Natural killer cell (primary cell): ENCODE measurements around the gene SLC9B1. TPM values are rescaled to one million over a fixed set of nuclear protein-coding genes. Genes with fewer than 3 reads are reported as not detected.

Experiments
- ATAC-seq, 3 donors: fragments of 150-1000 bp in 2 of 3; fragments of 200-7000 bp in 1 of 3; cut with Tn5 transposase; 1 replicate in 1 of 3; 2 replicates in 2 of 3; pipeline ENCODE4 v1.10.0; 2021; ENCODE audit warnings: mild to moderate bottlenecking in 2 of 3, moderate library complexity in 2 of 3
- DNase-seq, 2 donors: peaks; one replicate each; pipeline versions ENCODE4 v3.0.0 to v3.0.0-alpha.2; 2013 to 2021; ENCODE audit warnings: mixed read lengths in 1 of 2
- H3K27ac ChIP-seq: one replicate; pipeline ENCODE4 v1.5.1; 2013; ENCODE audit warnings: mild to moderate bottlenecking, low read length
- H3K27me3 ChIP-seq: one replicate; pipeline ENCODE4 v1.6.1; 2013; ENCODE audit warnings: low read length; ENCODE audit not compliant: control insufficient read depth, insufficient read depth
- H3K36me3 ChIP-seq: one replicate; pipeline ENCODE4 v1.6.1; 2013; ENCODE audit warnings: low read length; ENCODE audit not compliant: control insufficient read depth, insufficient read depth
- H3K4me1 ChIP-seq: one replicate; pipeline ENCODE4 v1.6.1; 2013; ENCODE audit warnings: low read length; ENCODE audit not compliant: control insufficient read depth, insufficient read depth
- H3K4me3 ChIP-seq: one replicate; pipeline ENCODE4 v1.5.1; 2013; ENCODE audit warnings: low read length
- H3K9me3 ChIP-seq: one replicate; pipeline ENCODE4 v1.6.1; 2013; ENCODE audit warnings: low read length; ENCODE audit not compliant: control insufficient read depth, insufficient read depth
- H3K27ac Mint-ChIP-seq, 2 donors: one replicate each; pipeline ENCODE4 v1.8.0; 2022; ENCODE audit warnings: mild to moderate bottlenecking in 2 of 2, mixed read lengths in 2 of 2, moderate library complexity in 1 of 2
- H3K27me3 Mint-ChIP-seq, 2 donors: one replicate each; pipeline ENCODE4 v1.8.0; 2022; ENCODE audit warnings: low read depth in 2 of 2, mixed read lengths in 2 of 2
- H3K36me3 Mint-ChIP-seq: one replicate; pipeline ENCODE4 v1.8.0; 2022; ENCODE audit warnings: mixed read lengths
- H3K4me1 Mint-ChIP-seq, 2 donors: one replicate each; pipeline ENCODE4 v1.8.0; 2022; ENCODE audit warnings: mixed read lengths in 2 of 2
- H3K4me3 Mint-ChIP-seq: one replicate; pipeline ENCODE4 v1.8.0; 2022; ENCODE audit warnings: mild to moderate bottlenecking, moderate library complexity, mixed read lengths
- H3K9me3 Mint-ChIP-seq, 2 donors: one replicate each; pipeline ENCODE4 v1.8.0; 2022; ENCODE audit warnings: mixed read lengths in 2 of 2
- WGBS: methylation state at CpG from one replicate; pipeline ENCODE4 v1.1.7; 2013; ENCODE audit warnings: missing lambda C conversion rate; ENCODE audit not compliant: insufficient coverage; 5-methylcytosine and 5-hydroxymethylcytosine counted together
- intact Hi-C: fragments of 100-400 bp; cut with micrococcal nuclease; formaldehyde crosslinking; loops from one replicate; pipeline ENCODE4 v1.14.2; 2022
- total RNA-seq, 4 donors: library from RNA; stranded (reverse); fragments of 120-200 nt in 1 of 4; gene quantifications; one replicate each; pipeline versions ENCODE4 v1.2.3 to v1.2.4, GENCODE V29; 2013 to 2022
- TF ChIP-seq, protein P1 (sequence below): fragments of 200-600 bp; IDR thresholded peaks from one replicate; pipeline ENCODE4 v1.8.0; 2022; ENCODE audit warnings: antibody characterized with exemption

The SLC9B1 gene
- total RNA-seq, 3 donors from 2014 or later (not counting 1 experiment from before 2014, with no cell fraction given) = 2.1 to 4.0 (median 2.5) TPM

DNA sequence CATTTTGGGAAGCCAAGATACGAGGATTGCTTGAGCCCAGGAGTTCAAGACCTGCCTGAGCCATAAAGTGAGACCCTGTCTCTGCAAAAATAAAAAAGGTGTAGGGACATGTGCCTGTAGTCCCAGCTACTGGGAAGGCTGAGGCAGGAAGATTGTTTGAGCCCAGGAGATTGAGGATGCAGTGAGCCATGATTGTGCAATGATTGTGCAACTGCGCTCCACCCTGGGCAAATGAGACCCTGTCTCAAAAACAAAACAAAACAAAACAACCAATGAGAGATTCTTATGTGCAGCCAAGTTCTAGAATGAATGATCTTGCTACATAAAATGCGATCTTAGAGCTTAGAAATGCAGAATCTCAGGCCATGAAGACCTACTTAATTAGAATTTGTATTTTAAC is 34.5 kb upstream of the SLC9B1 start:
- no peaks in the 10 kb centered on the region for H3K9me3 ChIP-seq
- intact Hi-C loops = no loop called here
- H3K27me3 Mint-ChIP-seq = no peaks in the 10 kb centered on the region
- no peak for DNase-seq
- no peaks in the 10 kb centered on the region for H3K4me1 Mint-ChIP-seq
- no peak overlapping the region for H3K4me3 ChIP-seq
- H3K27ac ChIP-seq = no peak overlapping the region
- no peaks in the 10 kb centered on the region for H3K9me3 Mint-ChIP-seq
- H3K4me1 ChIP-seq = no peaks in the 10 kb centered on the region
- no peak overlapping the region for H3K27ac Mint-ChIP-seq
- peaks cover 2% of the 10 kb centered on the region for H3K36me3 ChIP-seq
- H3K27me3 ChIP-seq = no peaks in the 10 kb centered on the region
- no peak for ATAC-seq
- no peak overlapping the region for H3K4me3 Mint-ChIP-seq
- TF ChIP-seq, protein P1, sequence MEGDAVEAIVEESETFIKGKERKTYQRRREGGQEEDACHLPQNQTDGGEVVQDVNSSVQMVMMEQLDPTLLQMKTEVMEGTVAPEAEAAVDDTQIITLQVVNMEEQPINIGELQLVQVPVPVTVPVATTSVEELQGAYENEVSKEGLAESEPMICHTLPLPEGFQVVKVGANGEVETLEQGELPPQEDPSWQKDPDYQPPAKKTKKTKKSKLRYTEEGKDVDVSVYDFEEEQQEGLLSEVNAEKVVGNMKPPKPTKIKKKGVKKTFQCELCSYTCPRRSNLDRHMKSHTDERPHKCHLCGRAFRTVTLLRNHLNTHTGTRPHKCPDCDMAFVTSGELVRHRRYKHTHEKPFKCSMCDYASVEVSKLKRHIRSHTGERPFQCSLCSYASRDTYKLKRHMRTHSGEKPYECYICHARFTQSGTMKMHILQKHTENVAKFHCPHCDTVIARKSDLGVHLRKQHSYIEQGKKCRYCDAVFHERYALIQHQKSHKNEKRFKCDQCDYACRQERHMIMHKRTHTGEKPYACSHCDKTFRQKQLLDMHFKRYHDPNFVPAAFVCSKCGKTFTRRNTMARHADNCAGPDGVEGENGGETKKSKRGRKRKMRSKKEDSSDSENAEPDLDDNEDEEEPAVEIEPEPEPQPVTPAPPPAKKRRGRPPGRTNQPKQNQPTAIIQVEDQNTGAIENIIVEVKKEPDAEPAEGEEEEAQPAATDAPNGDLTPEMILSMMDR = no peak
- no peaks in the 10 kb centered on the region for H3K36me3 Mint-ChIP-seq
- 100% methylated on average over 2 of the region's 3 CpGs for WGBS

DNA sequence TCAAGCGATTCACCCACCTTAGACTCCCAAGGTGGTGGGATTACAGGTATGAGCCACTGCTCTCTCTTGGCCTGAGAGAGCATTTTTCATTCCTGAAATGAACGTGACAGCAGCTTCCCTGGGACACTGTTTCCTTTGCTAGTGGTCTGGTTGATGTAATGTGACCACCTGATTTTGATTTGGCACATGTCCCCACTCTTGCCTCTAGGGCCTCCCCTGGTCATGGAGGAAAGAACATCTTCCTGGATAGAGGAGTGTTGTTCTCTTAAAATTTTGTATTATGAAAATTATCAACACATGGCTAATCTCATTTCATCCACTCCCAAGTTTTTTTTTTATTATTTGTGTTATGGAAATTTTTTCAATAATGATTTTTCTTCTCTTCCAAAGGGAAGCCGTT is 33.3 kb upstream of the SLC9B1 start:
- Histone ChIP-seq H3K27ac (no peak overlapping the region), H3K4me3 (no peak overlapping the region), H3K27me3 (no peaks in the 10 kb centered on the region), H3K4me1 (no peaks in the 10 kb centered on the region), H3K36me3 (peaks cover 2% of the 10 kb centered on the region), H3K9me3 (no peaks in the 10 kb centered on the region)
- Mint-ChIP-seq H3K27ac (no peak overlapping the region), H3K4me1 (no peaks in the 10 kb centered on the region), H3K36me3 (no peaks in the 10 kb centered on the region), H3K9me3 (no peaks in the 10 kb centered on the region), H3K4me3 (no peak overlapping the region), H3K27me3 (no peaks in the 10 kb centered on the region)
- ATAC-seq (no peak), DNase-seq (no peak)
- WGBS = 88% methylated on average over 2 of the region's 3 CpGs
- TF ChIP-seq, protein P1 = no peak
- intact Hi-C loops = no loop called here

DNA sequence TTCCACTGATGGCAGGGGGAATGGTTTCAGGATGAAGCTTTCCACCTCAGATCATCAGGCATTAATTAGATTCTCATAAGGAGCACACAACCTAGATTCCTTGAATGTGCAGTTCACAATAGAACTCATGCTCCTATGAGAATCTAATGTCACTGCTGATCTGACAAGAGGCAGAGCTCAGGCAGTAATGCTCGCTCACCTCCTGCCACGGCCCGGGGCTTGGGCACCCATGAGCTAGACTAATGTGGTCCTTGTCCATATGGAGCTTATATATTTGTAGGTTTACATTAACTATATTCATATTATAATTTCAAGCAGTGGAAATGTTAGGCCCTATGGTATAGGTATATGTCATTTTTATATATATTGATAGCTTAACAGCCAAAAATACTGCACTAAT is 32.6 kb upstream of the SLC9B1 start:
- 100% methylated on average over 3 of the region's 3 CpGs for WGBS
- Mint-ChIP-seq H3K4me1 (no peaks in the 10 kb centered on the region), H3K27me3 (no peaks in the 10 kb centered on the region), H3K4me3 (no peak overlapping the region), H3K9me3 (no peaks in the 10 kb centered on the region), H3K36me3 (no peaks in the 10 kb centered on the region), H3K27ac (no peak overlapping the region)
- intact Hi-C loops = no loop called here
- H3K4me3 ChIP-seq = no peak overlapping the region
- no peaks in the 10 kb centered on the region for H3K9me3 ChIP-seq
- DNase-seq = no peak
- no peak for ATAC-seq
- TF ChIP-seq, protein P1 = no peak
- no peaks in the 10 kb centered on the region for H3K4me1 ChIP-seq
- H3K27me3 ChIP-seq = no peaks in the 10 kb centered on the region
- H3K27ac ChIP-seq = no peak overlapping the region
- H3K36me3 ChIP-seq = peaks cover 2% of the 10 kb centered on the region

DNA sequence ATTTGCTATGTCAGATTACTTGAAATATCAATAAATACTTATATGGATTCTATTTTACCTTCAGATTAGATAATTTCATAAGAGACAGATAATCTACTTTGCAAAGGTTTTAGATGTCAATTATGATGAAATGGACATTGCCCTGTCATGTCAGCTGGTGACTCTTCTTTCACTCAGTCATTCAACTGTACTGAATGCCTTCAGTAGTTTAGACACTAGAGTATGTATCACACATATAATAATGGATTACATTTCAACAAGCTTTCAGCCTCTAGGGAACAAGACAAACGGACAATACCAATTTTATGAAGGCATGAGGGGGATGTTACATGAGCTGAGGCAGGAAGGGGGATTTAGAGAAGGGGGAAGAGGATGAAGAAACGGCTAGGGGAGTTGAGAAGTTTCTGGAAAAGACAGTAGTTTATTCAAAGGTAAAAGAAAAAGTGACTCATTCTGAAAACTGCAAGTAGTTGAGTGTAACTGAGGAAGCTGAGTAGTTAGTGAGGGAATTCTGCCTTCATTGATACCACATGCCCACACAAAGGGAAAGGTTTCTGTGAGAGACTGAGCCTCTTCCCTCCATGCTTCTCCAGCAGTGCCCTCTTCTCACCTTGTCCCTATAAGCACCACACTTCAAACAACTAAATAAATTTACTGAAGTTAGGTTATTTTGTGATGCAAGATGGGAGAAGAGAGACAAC is 31.4 kb upstream of the SLC9B1 start:
- DNase-seq (no peak), ATAC-seq (no peak)
- no peaks in the 10 kb centered on the region for H3K27me3 ChIP-seq
- H3K4me1 ChIP-seq = no peaks in the 10 kb centered on the region
- no peaks in the 10 kb centered on the region for H3K27me3 Mint-ChIP-seq
- H3K27ac ChIP-seq = no peak overlapping the region
- 79% methylated on average over 2 of the region's 2 CpGs for WGBS
- no peaks in the 10 kb centered on the region for H3K9me3 ChIP-seq
- no peak overlapping the region for H3K27ac Mint-ChIP-seq
- TF ChIP-seq, protein P1 = no peak
- H3K4me1 Mint-ChIP-seq = no peaks in the 10 kb centered on the region
- no peak overlapping the region for H3K4me3 ChIP-seq
- H3K4me3 Mint-ChIP-seq = no peak overlapping the region
- H3K36me3 Mint-ChIP-seq = no peaks in the 10 kb centered on the region
- no peaks in the 10 kb centered on the region for H3K9me3 Mint-ChIP-seq
- intact Hi-C loops = no loop called here
- H3K36me3 ChIP-seq = peaks cover 2% of the 10 kb centered on the region
